Retina (tissue), 1 donor: Measurements from ENCODE around the gene TLCD3B.

ENCODE experiments used
- DNase-seq: peaks from one replicate; pipeline ENCODE4 v3.0.0-alpha.2; 2016

The TLCD3B gene

GRCh38 chr16:30004424-30004776 is 26.7 kb downstream of the TLCD3B start:
- no peak for DNase-seq

GRCh38 chr16:30003670-30004423 is 27.2 kb downstream of the TLCD3B start:
- DNase-seq: no peak

GRCh38 chr16:30002614-30003346 is 28.3 kb downstream of the TLCD3B start:
- no peak for DNase-seq

- no peak for DNase-seq
Measured at GRCh38 chr16:30000735-30001631, 30.1 kb downstream of the TLCD3B start.

GRCh38 chr16:29999605-30000004 is 31.5 kb downstream of the TLCD3B start:
- no peak for DNase-seq

GRCh38 chr16:29996766-29997250 is 34.3 kb downstream of the TLCD3B start:
- DNase-seq: no peak

GRCh38 chr16:29995911-29996765 is 34.9 kb downstream of the TLCD3B start, which contains the start of gene INO80E:
INO80E (plus strand) TSS chr16:29996241; CDS start chr16:29996311, 70 bp downstream.
- peak; percentile 98 for DNase-seq

GRCh38 chr16:29995324-29995910 is 35.7 kb downstream of the TLCD3B start, which contains the start of gene HIRIP3:
HIRIP3 (minus strand) TSS chr16:29995617; CDS start chr16:29995605, 12 bp downstream.
- DNase-seq: peak; percentile 95

- DNase-seq: no peak
Measured at GRCh38 chr16:29994600-29995323, 36.3 kb downstream of the TLCD3B start.

- DNase-seq: no peak
Measured at GRCh38 chr16:29993903-29994599, 37.0 kb downstream of the TLCD3B start.

- DNase-seq: no peak
Measured at GRCh38 chr16:29993191-29993902, 37.7 kb downstream of the TLCD3B start.

GRCh38 chr16:29992344-29992967 is 38.6 kb downstream of the TLCD3B start:
- DNase-seq: no peak

GRCh38 chr16:29991571-29991904 is 39.5 kb downstream of the TLCD3B start:
- no peak for DNase-seq

GRCh38 chr16:29990883-29991570 is 40.0 kb downstream of the TLCD3B start:
- no peak for DNase-seq

GRCh38 chr16:29990034-29990433 is 41.0 kb downstream of the TLCD3B start:
- no peak for DNase-seq

GRCh38 chr16:29989111-29989858 is 41.8 kb downstream of the TLCD3B start:
- no peak for DNase-seq

- DNase-seq: no peak
Measured at GRCh38 chr16:29988346-29989075, 42.6 kb downstream of the TLCD3B start.
